ENCODE results near the gene GPATCH1. TPM values are rescaled to one million over a fixed set of nuclear protein-coding genes. Genes with fewer than 3 reads are reported as not detected.
"Not testable (repeated sequence)": the region's sequence is repeated elsewhere in the genome, so short reads cannot be mapped to it uniquely, and the experiment has no call there.

The GPATCH1 gene
- 1 to 10 TPM; 8.8 to 9.0 TPM for total RNA-seq
- 21.3 to 32.1 reads per million in 2 donors for total RNA-seq

GRCh38 chr19:33080761-33081681 is at the start of gene GPATCH1:
TSS of gene GPATCH1 (plus strand) at chr19:33081181. CDS start at chr19:33081194, 13 bp downstream.
- no peaks in the 10 kb centered on the region for H3K9me3 ChIP-seq (ENCODE audit: control insufficient read depth, low read length, poor library complexity, severe bottlenecking)
- no peaks in the 10 kb centered on the region for H3K27me3 Mint-ChIP-seq
- peaks cover 16% of the 10 kb centered on the region for H3K4me1 Mint-ChIP-seq
- H3K36me3 Mint-ChIP-seq (ENCODE audit: low read depth) = peaks cover 5% of the 10 kb centered on the region
- peak within 1 kb of the TSS; percentile 100 for H3K4me3 Mint-ChIP-seq
- DNase-seq (peak; percentile 76 to 78 (median 76)), ATAC-seq (peak; percentile 98)
- H3K27ac Mint-ChIP-seq = peak within 1 kb of the TSS; percentile 99

DNA sequence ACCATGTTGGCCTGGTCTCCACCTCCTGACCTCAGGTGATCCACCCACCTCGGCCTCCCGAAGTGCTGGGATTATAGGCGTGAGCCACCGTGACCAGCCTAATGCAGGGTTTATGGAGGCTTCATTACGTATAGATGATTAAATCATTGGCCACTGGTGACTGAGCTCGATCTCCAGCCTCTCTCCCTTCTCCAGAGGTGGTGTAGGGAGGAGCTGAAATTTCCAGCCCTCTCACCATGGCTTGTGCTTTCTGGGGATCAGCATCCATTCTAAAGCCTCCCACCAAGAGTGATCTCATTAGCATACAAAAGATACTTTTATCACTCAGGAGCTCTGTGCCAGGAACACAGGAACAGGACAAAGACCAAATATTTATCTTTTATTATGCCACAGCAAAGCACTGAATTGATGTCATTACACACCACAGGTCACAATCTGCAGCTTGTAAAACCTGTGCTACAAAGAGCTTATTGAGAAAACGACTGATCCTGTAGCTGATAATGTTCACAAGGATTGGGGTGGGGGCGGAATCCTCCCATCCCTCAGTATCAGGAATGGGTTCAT is 48.7 kb upstream of the GPATCH1 start:
- no peaks in the 10 kb centered on the region for H3K36me3 Mint-ChIP-seq (ENCODE audit: low read depth)
- H3K27me3 Mint-ChIP-seq = no peaks in the 10 kb centered on the region
- no peak overlapping the region for H3K27ac Mint-ChIP-seq
- H3K4me1 Mint-ChIP-seq = peaks cover 2% of the 10 kb centered on the region
- no peak overlapping the region for H3K4me3 Mint-ChIP-seq
- ATAC-seq (no peak), DNase-seq (no peak)
- H3K9me3 ChIP-seq (ENCODE audit: control insufficient read depth, low read length, poor library complexity, severe bottlenecking) = peaks cover 4% of the 10 kb centered on the region

DNA sequence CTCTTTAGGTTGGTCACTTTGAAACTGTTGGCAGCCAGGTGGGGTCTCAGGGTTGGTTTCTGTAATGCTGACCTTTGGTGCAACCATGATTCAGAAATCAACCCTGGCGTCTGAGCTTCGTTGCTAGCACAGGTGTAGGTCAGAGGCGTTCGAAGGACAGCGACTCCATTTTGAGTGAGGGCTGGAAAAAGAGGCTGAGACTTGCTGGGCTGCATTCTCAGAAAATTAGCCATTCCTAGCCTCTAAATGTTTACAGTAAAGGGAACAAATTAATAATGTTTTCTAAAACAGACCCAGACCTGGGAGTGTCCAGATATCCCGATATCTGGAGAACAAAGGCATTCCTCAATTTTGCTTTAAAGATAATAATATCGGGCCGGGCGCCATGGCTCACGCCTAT is 45.5 kb upstream of the GPATCH1 start:
- no peaks in the 10 kb centered on the region for H3K9me3 ChIP-seq (ENCODE audit: control insufficient read depth, low read length, poor library complexity, severe bottlenecking)
- Mint-ChIP-seq H3K4me1 (peaks cover 7% of the 10 kb centered on the region), H3K4me3 (no peak overlapping the region), H3K27me3 (no peaks in the 10 kb centered on the region), H3K27ac (no peak overlapping the region), H3K36me3 (ENCODE audit: low read depth) (no peaks in the 10 kb centered on the region)
- ATAC-seq (no peak), DNase-seq (no peak)

DNA sequence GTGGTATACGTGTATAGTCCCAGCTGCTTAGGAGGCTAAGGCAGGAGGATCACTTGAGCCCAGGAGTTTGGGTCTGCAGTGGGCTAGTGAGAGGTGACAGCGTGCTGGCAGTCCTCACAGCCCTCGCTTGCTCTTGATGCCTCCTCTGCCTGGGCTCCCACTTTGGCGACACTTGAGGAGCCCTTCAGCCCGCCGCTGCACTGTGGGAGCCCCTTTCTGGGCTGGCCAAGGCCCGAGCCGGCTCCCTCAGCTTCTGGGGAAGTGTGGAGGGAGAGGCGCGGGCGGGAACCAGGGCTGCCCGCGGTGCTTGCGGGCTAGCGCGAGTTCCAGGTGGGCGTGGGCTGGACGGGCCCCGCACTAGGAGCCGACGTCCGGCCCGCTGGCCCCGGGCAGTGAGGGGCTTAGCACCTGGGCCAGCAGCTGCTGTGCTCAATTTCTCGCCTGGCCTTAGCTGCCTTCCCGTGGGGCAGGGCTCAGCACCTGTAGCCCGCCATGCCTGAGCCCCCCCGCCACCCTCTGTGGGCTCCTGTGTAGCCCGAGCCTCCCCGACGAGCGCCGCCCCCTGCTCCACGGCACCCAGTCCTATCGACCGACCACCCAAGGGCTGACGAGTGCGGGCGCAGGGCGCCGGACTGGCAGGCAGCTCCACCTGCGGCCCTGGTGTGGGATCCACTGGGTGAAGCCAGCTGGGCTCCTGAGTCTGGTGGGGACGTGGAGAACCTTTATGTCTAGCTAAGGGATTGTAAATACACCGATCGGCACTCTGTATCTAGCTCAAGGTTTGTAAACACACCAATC is 44.4 kb upstream of the GPATCH1 start:
- not testable (repeated sequence) for ATAC-seq, H3K27ac Mint-ChIP-seq, H3K4me1 Mint-ChIP-seq

GRCh38 chr19:33037168-33038025 is 43.6 kb upstream of the GPATCH1 start:
- peak overlapping the region; percentile 78 for H3K27ac Mint-ChIP-seq
- not testable (repeated sequence) for H3K4me1 Mint-ChIP-seq; H3K27me3 Mint-ChIP-seq; DNase-seq; H3K36me3 Mint-ChIP-seq (ENCODE audit: low read depth); H3K9me3 ChIP-seq (ENCODE audit: control insufficient read depth, low read length, poor library complexity, severe bottlenecking); ATAC-seq
- H3K4me3 Mint-ChIP-seq = peak overlapping the region; percentile 90

More for the DNA sequence above, 44.4 kb upstream of the GPATCH1 start:
- H3K9me3 ChIP-seq (ENCODE audit: control insufficient read depth, low read length, poor library complexity, severe bottlenecking); H3K4me3 Mint-ChIP-seq; H3K36me3 Mint-ChIP-seq (ENCODE audit: low read depth); DNase-seq; H3K27me3 Mint-ChIP-seq: not testable (repeated sequence)

DNA sequence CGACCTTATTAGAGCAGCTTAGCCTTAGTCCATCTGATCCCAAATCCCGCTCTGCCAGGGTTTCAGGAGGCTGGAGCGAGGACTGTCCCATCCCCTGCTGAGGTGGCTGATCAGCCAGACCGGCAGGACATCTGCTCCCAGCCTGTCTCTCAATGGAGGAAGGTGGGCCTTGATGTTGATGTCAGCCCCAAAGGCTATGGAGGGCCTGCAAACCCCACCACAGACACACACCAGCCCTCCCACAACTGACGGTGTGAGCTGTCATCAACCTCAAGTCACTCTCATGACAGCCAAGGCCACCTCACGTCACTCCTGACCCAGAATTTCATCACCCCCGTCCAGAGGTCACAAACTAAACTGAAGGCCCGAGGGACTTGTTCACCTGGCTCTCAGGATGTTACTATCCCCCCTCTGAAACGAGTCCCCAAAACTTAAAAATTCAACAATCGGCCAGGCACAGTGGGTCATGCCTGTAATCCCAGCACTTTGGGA is 41.8 kb upstream of the GPATCH1 start:
- no peak for ATAC-seq
- no peaks in the 10 kb centered on the region for H3K27me3 Mint-ChIP-seq
- H3K4me3 Mint-ChIP-seq = no peak overlapping the region
- no peak for DNase-seq
- no peaks in the 10 kb centered on the region for H3K36me3 Mint-ChIP-seq (ENCODE audit: low read depth)
- no peaks in the 10 kb centered on the region for H3K9me3 ChIP-seq (ENCODE audit: control insufficient read depth, low read length, poor library complexity, severe bottlenecking)
- peaks cover 7% of the 10 kb centered on the region for H3K4me1 Mint-ChIP-seq
- no peak overlapping the region for H3K27ac Mint-ChIP-seq

DNA sequence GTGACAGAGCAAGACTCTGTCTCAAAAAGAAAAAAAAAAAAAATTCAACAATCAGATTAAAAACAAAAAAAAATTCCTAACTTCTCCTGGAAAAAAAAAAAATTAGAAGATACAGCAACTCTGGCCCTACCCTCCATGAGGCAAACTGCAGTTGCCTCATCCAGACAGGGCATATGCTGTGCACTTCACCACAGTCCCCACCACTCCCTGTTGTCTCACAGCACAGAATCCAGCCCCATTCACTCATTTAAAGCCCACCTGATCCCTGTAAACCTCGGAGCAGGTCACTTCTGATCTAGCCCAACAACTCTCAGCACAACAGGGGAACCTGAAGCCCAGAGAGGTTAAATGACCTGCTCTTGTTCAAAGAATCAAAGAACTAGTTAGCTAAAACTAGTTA is 41.2 kb upstream of the GPATCH1 start:
- no peak overlapping the region for H3K4me3 Mint-ChIP-seq

GRCh38 chr19:33040994-33041827 is 39.8 kb upstream of the GPATCH1 start:
- no peak overlapping the region for H3K4me3 Mint-ChIP-seq
- no peaks in the 10 kb centered on the region for H3K36me3 Mint-ChIP-seq (ENCODE audit: low read depth)
- H3K4me1 Mint-ChIP-seq = peaks cover 7% of the 10 kb centered on the region
- ATAC-seq (no peak), DNase-seq (no peak)
- H3K27ac Mint-ChIP-seq = no peak overlapping the region
- H3K27me3 Mint-ChIP-seq = no peaks in the 10 kb centered on the region
- H3K9me3 ChIP-seq (ENCODE audit: control insufficient read depth, low read length, poor library complexity, severe bottlenecking) = no peaks in the 10 kb centered on the region

More for the DNA sequence above, 41.2 kb upstream of the GPATCH1 start:
- ATAC-seq (no peak), DNase-seq (no peak)
- H3K9me3 ChIP-seq (ENCODE audit: control insufficient read depth, low read length, poor library complexity, severe bottlenecking) = no peaks in the 10 kb centered on the region
- no peak overlapping the region for H3K27ac Mint-ChIP-seq
- no peaks in the 10 kb centered on the region for H3K36me3 Mint-ChIP-seq (ENCODE audit: low read depth)
- H3K27me3 Mint-ChIP-seq = no peaks in the 10 kb centered on the region
- peaks cover 7% of the 10 kb centered on the region for H3K4me1 Mint-ChIP-seq

DNA sequence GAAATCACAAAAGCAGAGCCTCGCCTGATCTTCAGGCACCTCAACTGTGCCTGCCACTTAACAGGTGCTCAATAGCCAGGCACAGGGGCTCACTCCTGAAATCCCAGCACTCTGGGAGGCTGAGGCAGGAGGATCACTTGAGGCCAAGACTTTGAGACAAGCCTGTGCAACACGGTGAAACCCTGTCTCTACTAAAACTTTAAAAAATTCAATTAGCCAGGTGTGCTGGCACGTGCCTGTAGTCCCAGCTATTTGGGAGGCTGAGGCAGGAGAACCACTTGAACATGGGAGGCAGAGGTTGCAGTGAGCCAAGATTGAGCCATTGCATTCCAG is 39.2 kb upstream of the GPATCH1 start:
- H3K27ac Mint-ChIP-seq; H3K9me3 ChIP-seq (ENCODE audit: control insufficient read depth, low read length, poor library complexity, severe bottlenecking); ATAC-seq; H3K36me3 Mint-ChIP-seq (ENCODE audit: low read depth); H3K27me3 Mint-ChIP-seq; H3K4me1 Mint-ChIP-seq; DNase-seq; H3K4me3 Mint-ChIP-seq: not testable (repeated sequence)

GRCh38 chr19:33047422-33047821 is 33.6 kb upstream of the GPATCH1 start:
- ATAC-seq = no peak
- DNase-seq = no peak
- no peak overlapping the region for H3K4me3 Mint-ChIP-seq
- H3K27me3 Mint-ChIP-seq = no peaks in the 10 kb centered on the region
- no peak overlapping the region for H3K27ac Mint-ChIP-seq
- no peaks in the 10 kb centered on the region for H3K4me1 Mint-ChIP-seq
- no peaks in the 10 kb centered on the region for H3K9me3 ChIP-seq (ENCODE audit: control insufficient read depth, low read length, poor library complexity, severe bottlenecking)
- no peaks in the 10 kb centered on the region for H3K36me3 Mint-ChIP-seq (ENCODE audit: low read depth)

DNA sequence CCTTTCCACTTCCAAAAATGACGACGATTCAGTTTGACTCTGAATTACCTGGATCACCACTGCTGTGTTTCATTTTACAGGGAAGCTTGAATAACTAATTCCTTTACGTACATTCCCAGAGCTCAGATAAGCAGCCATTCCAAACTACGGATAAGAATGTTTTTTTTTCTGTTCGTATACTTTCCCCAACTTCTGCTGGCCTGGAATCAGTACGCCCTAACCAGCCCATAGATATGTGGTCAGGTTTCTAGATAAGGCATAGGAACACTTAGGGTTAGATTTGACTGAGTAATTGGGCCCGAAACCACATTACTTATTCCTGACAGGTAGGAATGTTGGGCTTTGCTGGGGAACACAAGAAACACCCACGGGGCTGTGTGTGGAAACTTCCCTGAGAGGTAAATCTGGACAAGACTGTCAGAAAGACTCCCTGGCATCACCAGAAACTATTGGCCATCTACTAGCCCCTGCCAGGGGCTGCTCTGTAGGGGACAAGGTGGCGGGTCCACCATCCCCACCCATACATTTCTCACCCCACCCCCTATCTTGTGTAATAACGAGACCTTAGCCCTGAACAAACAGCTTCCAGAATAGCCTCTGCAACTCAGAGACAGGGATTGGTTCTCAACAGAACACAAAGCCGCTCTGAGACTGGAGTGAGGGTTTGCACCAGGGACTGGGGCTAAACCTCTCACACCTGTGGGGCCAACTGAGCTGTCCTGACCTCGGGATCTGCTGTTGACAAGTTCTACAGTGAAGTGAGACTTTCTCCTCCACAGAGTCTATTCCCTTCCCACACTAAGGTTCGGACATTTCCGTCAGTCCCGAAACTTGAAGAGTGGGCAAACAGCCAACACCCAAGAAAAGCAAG is 31.9 kb upstream of the GPATCH1 start:
- no peaks in the 10 kb centered on the region for H3K9me3 ChIP-seq (ENCODE audit: control insufficient read depth, low read length, poor library complexity, severe bottlenecking)
- DNase-seq = no peak
- Mint-ChIP-seq H3K27ac (no peak overlapping the region), H3K36me3 (ENCODE audit: low read depth) (no peaks in the 10 kb centered on the region), H3K4me3 (no peak overlapping the region), H3K4me1 (no peaks in the 10 kb centered on the region), H3K27me3 (no peaks in the 10 kb centered on the region)
- no peak for ATAC-seq

Data from T-helper 17 cell (primary cell).